Keratinocyte (primary cell): Measurements from ENCODE around the gene AFAP1L2. TPM values are rescaled to one million over a fixed set of nuclear protein-coding genes. Genes with fewer than 3 reads are reported as not detected.

Source experiments
- DNase-seq: peaks from one replicate; pipeline ENCODE4 v3.0.0-alpha.2; 2011; ENCODE audit warnings: low read depth, missing footprints, low spot score
- FAIRE-seq: peaks from 2 replicates; lab custom pipeline; 2011; peaks lifted over from hg19 to GRCh38; lab: Jason Lieb, UNC
- H2AFZ ChIP-seq: 2 replicates; pipeline ENCODE4 v1.6.0; 2012; ENCODE audit warnings: low read length, control low read depth, inconsistent platforms; ENCODE audit not compliant: control insufficient read depth
- H3K27ac ChIP-seq: 2 replicates; pipeline ENCODE4 v1.5.1; 2011; ENCODE audit warnings: low read length; ENCODE audit not compliant: control insufficient read depth, insufficient read depth
- H3K27me3 ChIP-seq: 3 replicates; pipeline ENCODE4 v1.6.0; 2011; ENCODE audit warnings: low read length; ENCODE audit not compliant: control insufficient read depth, insufficient read depth; ENCODE audit errors: extremely low read depth
- H3K36me3 ChIP-seq, 2 experiments: 2 replicates in 1 of 2; 3 replicates in 1 of 2; pipeline ENCODE4 v1.5.1; 2011; ENCODE audit warnings: low read length in 2 of 2, mild to moderate bottlenecking in 1 of 2; ENCODE audit not compliant: control insufficient read depth in 2 of 2, insufficient read depth in 2 of 2; ENCODE audit errors: extremely low read depth in 1 of 2
- H3K4me1 ChIP-seq: 3 replicates; pipeline ENCODE4 v1.5.1; 2011; ENCODE audit warnings: low read length; ENCODE audit not compliant: control insufficient read depth, insufficient read depth; ENCODE audit errors: extremely low read depth
- H3K4me2 ChIP-seq: 3 replicates; pipeline ENCODE4 v1.6.0; 2011; ENCODE audit warnings: low read depth, low read length; ENCODE audit not compliant: control insufficient read depth, insufficient read depth; ENCODE audit errors: extremely low read depth
- H3K4me3 ChIP-seq, 3 experiments: fragments of 200-600 bp in 1 of 3; sonication (generic) in 1 of 3; 2 replicates in 2 of 3; 3 replicates in 1 of 3; pipeline ENCODE4 v1.5.1; 2011 to 2016; ENCODE audit warnings: low read length in 3 of 3, mild to moderate bottlenecking in 3 of 3, control low read depth in 2 of 3, inconsistent platforms in 1 of 3, low read depth in 1 of 3, mixed read lengths in 1 of 3, mixed run types in 1 of 3, moderate library complexity in 1 of 3; ENCODE audit not compliant: control insufficient read depth in 2 of 3, insufficient read depth in 2 of 3; ENCODE audit errors: extremely low read depth in 1 of 3
- H3K79me2 ChIP-seq: 2 replicates; pipeline ENCODE4 v1.6.0; 2012; ENCODE audit warnings: low read length; ENCODE audit not compliant: control insufficient read depth, insufficient read depth
- H3K9ac ChIP-seq: 3 replicates; pipeline ENCODE4 v1.6.0; 2011; ENCODE audit warnings: low read length; ENCODE audit not compliant: control insufficient read depth, insufficient read depth; ENCODE audit errors: extremely low read depth
- H3K9me1 ChIP-seq: 3 replicates; pipeline ENCODE4 v1.6.0; 2011; ENCODE audit warnings: low read length; ENCODE audit not compliant: control insufficient read depth, insufficient read depth; ENCODE audit errors: extremely low read depth
- H3K9me3 ChIP-seq: 2 replicates; pipeline ENCODE4 v1.5.1; 2012; ENCODE audit warnings: low read depth, low read length; ENCODE audit not compliant: control insufficient read depth
- H4K20me1 ChIP-seq: 3 replicates; pipeline ENCODE4 v1.6.0; 2011; ENCODE audit warnings: low read length; ENCODE audit not compliant: control insufficient read depth, insufficient read depth; ENCODE audit errors: extremely low read depth
- EZH2 ChIP-seq: IDR thresholded peaks from one replicate; pipeline ENCODE4 v1.6.1; 2012; ENCODE audit warnings: inconsistent platforms, mild to moderate bottlenecking, low read length, moderate library complexity
- dilution Hi-C: fragments of 300-500 bp; cut with MboI; formaldehyde crosslinking; loops from one replicate; pipeline ENCODE4 v1.7.0; 2020; ENCODE audit warnings: low sequenced_read_pairs; ENCODE audit not compliant: extremely low pct_ligation_motif_present
- polyA plus RNA-seq, 5 experiments: library from polyadenylated mRNA; depleted of rRNA in 3 of 5; stranded (reverse) in 3 of 5; stranded (forward) in 1 of 5; unstranded in 1 of 5; fragments of >200 nt; gene quantifications; 1 replicate in 1 of 5; 2 replicates in 3 of 5; 3 replicates in 1 of 5; pipeline versions ENCODE4 v1.2.1 to v1.2.3, GENCODE V29; 2011 to 2012; ENCODE audit warnings: missing spikeins in 2 of 5, low read depth in 1 of 5, low replicate concordance in 1 of 5
- TF ChIP-seq, protein P1 (sequence below), 3 experiments: IDR thresholded peaks in 1 of 3; conservative IDR thresholded peaks in 1 of 3; optimal IDR thresholded peaks in 1 of 3; 2 replicates in 2 of 3; 3 replicates in 1 of 3; pipeline versions ENCODE3 to v1.5.1; 2011; ENCODE audit warnings: low read length in 3 of 3, mild to moderate bottlenecking in 3 of 3, moderate library complexity in 2 of 3, control low read depth in 1 of 3, inconsistent platforms in 1 of 3; ENCODE audit not compliant: insufficient read depth in 2 of 3; ENCODE audit errors: extremely low read depth in 1 of 3

The AFAP1L2 gene
- polyA plus RNA-seq, 1 donor (not counting 4 experiments of a cell fraction or from before 2014, with no cell fraction given): 40.4 TPM

DNA sequence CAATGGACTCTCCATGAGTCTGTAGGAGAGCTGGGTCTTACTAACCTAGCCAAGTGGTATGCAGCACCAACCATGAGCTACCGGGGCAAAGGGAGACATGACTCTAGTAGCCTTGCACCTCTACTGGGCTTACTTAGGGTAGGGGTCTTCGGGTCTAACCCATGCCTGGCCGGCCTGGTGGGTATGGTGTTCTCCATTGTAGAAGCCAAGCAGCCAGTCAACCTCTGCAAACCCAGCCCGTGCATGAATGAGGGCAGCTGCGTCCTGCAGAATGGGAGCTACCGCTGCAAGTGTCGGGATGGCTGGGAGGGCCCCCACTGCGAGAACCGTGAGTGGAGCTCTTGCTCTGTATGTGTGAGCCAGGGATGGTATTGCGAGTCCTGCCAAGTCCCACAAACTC, 114.3 kb downstream of the AFAP1L2 start:
- H3K27ac ChIP-seq: no peak overlapping the region
- H3K4me2 ChIP-seq: no peak overlapping the region
- H3K9me1 ChIP-seq: no peaks in the 10 kb centered on the region
- H3K27me3 ChIP-seq: no peaks in the 10 kb centered on the region
- no peaks in the 10 kb centered on the region for H4K20me1 ChIP-seq
- H3K9ac ChIP-seq: no peak overlapping the region
- no peaks in the 10 kb centered on the region for H3K9me3 ChIP-seq
- H3K36me3 ChIP-seq: peaks cover 3 to 12% of the 10 kb centered on the region in 2 experiments
- H3K4me1 ChIP-seq: no peaks in the 10 kb centered on the region
- DNase-seq (no peak), FAIRE-seq (no peak)
- dilution Hi-C loops: no loop called here
- no peak overlapping the region for H2AFZ ChIP-seq
- no peaks in the 10 kb centered on the region for H3K79me2 ChIP-seq
- no peak for TF ChIP-seq EZH2
- TF ChIP-seq, protein P1, sequence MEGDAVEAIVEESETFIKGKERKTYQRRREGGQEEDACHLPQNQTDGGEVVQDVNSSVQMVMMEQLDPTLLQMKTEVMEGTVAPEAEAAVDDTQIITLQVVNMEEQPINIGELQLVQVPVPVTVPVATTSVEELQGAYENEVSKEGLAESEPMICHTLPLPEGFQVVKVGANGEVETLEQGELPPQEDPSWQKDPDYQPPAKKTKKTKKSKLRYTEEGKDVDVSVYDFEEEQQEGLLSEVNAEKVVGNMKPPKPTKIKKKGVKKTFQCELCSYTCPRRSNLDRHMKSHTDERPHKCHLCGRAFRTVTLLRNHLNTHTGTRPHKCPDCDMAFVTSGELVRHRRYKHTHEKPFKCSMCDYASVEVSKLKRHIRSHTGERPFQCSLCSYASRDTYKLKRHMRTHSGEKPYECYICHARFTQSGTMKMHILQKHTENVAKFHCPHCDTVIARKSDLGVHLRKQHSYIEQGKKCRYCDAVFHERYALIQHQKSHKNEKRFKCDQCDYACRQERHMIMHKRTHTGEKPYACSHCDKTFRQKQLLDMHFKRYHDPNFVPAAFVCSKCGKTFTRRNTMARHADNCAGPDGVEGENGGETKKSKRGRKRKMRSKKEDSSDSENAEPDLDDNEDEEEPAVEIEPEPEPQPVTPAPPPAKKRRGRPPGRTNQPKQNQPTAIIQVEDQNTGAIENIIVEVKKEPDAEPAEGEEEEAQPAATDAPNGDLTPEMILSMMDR (optimal IDR thresholded peaks at IDR 0.05 in 1 of 3, IDR thresholded peaks at IDR 0.05 in 1 of 3, conservative IDR thresholded peaks at IDR 0.05 in 1 of 3; ENCODE audit: extremely low read depth in 1 of 3, insufficient read depth in 2 of 3, low read length in 3 of 3): no peak
- H3K4me3 ChIP-seq: no peak overlapping the region

DNA sequence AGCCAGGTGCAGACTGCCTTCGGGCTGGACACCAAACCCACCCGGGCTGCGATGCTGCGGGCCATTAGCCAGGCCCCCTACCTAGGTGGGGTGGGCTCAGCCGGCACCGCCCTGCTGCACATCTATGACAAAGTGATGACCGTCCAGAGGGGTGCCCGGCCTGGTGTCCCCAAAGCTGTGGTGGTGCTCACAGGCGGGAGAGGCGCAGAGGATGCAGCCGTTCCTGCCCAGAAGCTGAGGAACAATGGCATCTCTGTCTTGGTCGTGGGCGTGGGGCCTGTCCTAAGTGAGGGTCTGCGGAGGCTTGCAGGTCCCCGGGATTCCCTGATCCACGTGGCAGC, 115.2 kb downstream of the AFAP1L2 start:
- H3K79me2 ChIP-seq: no peaks in the 10 kb centered on the region
- no peak for TF ChIP-seq EZH2
- TF ChIP-seq, protein P1 (optimal IDR thresholded peaks at IDR 0.05 in 1 of 3, IDR thresholded peaks at IDR 0.05 in 1 of 3, conservative IDR thresholded peaks at IDR 0.05 in 1 of 3; ENCODE audit: extremely low read depth in 1 of 3, insufficient read depth in 2 of 3, low read length in 3 of 3): no peak
- DNase-seq (no peak), FAIRE-seq (no peak)
- H3K9me3 ChIP-seq: no peaks in the 10 kb centered on the region
- H3K4me3 ChIP-seq: no peak overlapping the region
- H3K27me3 ChIP-seq: no peaks in the 10 kb centered on the region
- H3K9ac ChIP-seq: no peak overlapping the region
- H3K4me2 ChIP-seq: no peak overlapping the region
- H4K20me1 ChIP-seq: no peaks in the 10 kb centered on the region
- H3K4me1 ChIP-seq: no peaks in the 10 kb centered on the region
- dilution Hi-C loops: no loop called here
- no peak overlapping the region for H2AFZ ChIP-seq
- no peaks in the 10 kb centered on the region for H3K9me1 ChIP-seq
- H3K36me3 ChIP-seq: peaks cover 3 to 12% of the 10 kb centered on the region in 2 experiments
- no peak overlapping the region for H3K27ac ChIP-seq
